Measurements from ENCODE around the gene PTPN13.

DNA sequence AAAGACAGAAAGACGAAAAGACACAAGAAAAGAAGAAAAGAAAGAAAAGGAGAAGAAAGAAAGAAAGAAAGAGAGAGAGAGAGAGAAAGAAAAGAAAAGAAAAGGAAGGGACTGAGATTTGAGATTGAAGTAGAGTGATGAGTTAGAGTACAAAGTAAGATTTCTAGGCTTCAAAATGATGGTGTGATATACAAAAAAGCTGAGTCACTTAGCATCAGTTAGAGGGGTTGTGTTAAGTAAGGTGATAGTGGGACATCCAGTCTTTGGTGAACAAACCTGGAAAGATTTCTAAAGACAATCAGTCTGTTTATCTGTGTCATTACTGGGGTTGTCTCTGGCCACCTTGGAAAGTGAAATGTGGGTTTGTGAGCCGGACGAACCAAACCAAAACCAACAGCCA lies 241.6 kb downstream of the PTPN13 start:
- no peak for TF ChIP-seq POLR2A (IDR thresholded peaks at IDR 0.05)
- TF ChIP-seq, protein P1, sequence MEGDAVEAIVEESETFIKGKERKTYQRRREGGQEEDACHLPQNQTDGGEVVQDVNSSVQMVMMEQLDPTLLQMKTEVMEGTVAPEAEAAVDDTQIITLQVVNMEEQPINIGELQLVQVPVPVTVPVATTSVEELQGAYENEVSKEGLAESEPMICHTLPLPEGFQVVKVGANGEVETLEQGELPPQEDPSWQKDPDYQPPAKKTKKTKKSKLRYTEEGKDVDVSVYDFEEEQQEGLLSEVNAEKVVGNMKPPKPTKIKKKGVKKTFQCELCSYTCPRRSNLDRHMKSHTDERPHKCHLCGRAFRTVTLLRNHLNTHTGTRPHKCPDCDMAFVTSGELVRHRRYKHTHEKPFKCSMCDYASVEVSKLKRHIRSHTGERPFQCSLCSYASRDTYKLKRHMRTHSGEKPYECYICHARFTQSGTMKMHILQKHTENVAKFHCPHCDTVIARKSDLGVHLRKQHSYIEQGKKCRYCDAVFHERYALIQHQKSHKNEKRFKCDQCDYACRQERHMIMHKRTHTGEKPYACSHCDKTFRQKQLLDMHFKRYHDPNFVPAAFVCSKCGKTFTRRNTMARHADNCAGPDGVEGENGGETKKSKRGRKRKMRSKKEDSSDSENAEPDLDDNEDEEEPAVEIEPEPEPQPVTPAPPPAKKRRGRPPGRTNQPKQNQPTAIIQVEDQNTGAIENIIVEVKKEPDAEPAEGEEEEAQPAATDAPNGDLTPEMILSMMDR (IDR thresholded peaks at IDR 0.05), result no peak

Measured in breast epithelium (tissue), 3 donors.